ENCODE results near the gene PARD3B. TPM values are rescaled to one million over a fixed set of nuclear protein-coding genes. Genes with fewer than 3 reads are reported as not detected.

The PARD3B gene
- total and polyA plus RNA-seq, 2 of the 8 experiments (the other 6 are each of a cell fraction or from before 2014, with no cell fraction given), result 1.2 to 5.7 TPM

DNA sequence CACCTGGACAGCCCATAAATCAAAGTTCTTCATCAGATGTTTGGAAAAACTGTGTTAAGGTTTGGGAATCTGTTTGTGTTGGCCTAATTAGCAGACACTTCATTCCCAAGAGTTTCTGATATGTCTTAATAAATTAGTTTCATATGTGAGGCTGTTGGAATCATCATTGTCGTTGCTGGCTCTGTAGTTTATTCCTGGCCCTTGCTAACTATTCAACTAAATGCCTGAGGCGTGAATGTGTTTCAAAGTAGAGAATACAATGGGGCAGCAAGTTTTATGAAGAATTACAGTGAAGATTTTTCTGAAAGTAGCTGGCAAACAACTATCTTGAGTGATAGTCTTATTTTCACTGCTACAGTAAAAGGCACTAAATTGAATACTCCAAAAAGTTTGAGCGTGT, 141.1 kb downstream of the PARD3B start:
- 94% methylated on average over 3 of the region's 3 CpGs; no CpG with 5 or more reads in 1 of the 2 experiments for WGBS, 2 experiments (ENCODE audit: extremely low coverage in 1 of 2, insufficient coverage in 1 of 2, insufficient read length in 1 of 2, insufficient replicate concordance in 2 of 2, low coverage in 1 of 2, low lambda C conversion rate in 2 of 2, missing lambda C conversion rate in 1 of 2)
- no peak for FAIRE-seq
- no peak overlapping the region for H2AFZ ChIP-seq (ENCODE audit: low read length)
- TF ChIP-seq SIRT6 (IDR thresholded peaks at IDR 0.05; ENCODE audit: low read length) (no peak), GTF2F1 (IDR thresholded peaks at IDR 0.05; ENCODE audit: borderline replicate concordance, low read depth, low read length) (no peak), HDAC2 (IDR thresholded peaks at IDR 0.05; ENCODE audit: borderline replicate concordance in 1 of 2, low read depth in 2 of 2, low read length in 2 of 2) (no peak), SP1 (IDR thresholded peaks at IDR 0.05; ENCODE audit: low read depth, low read length) (no peak), SP4 (IDR thresholded peaks at IDR 0.05; ENCODE audit: low read length) (no peak), PHF8 (conservative IDR thresholded peaks at IDR 0.05; ENCODE audit: low read depth, low read length) (no peak)

More for the DNA sequence above, 141.1 kb downstream of the PARD3B start:
- Histone ChIP-seq H4K20me1 (replicated peaks in 1 of 2; ENCODE audit: control insufficient read depth in 1 of 2, insufficient read depth in 2 of 2, low read length in 2 of 2) (no peaks in the 10 kb centered on the region), H3K27me3 (replicated peaks in 1 of 4; ENCODE audit: control insufficient read depth in 3 of 4, extremely low read depth in 1 of 4, insufficient read depth in 3 of 4, low read length in 3 of 4) (no peaks in the 10 kb centered on the region), H3K36me3 (ENCODE audit: control insufficient read depth in 2 of 4, insufficient read depth in 4 of 4, low read length in 3 of 4) (no peaks in the 10 kb centered on the region), H3K56ac (replicated peaks; ENCODE audit: insufficient read length, low read depth, low read length) (no peak overlapping the region), H3K9ac (replicated peaks in 1 of 4; ENCODE audit: extremely low read depth in 1 of 4, low read depth in 3 of 4, low read length in 3 of 4) (no peak overlapping the region), H3K9me3 (ENCODE audit: insufficient read depth in 2 of 2, low read depth in 1 of 2, low read length in 1 of 2) (no peaks in the 10 kb centered on the region), H2BK120ac (replicated peaks; ENCODE audit: low read depth, low read length) (no peak overlapping the region), H2AK5ac (ENCODE audit: low read depth, low read length) (no peak overlapping the region), H3K79me1 (ENCODE audit: low read depth, low read length) (no peaks in the 10 kb centered on the region), H3K4me1 (replicated peaks in 1 of 4; ENCODE audit: control insufficient read depth in 3 of 4, insufficient read depth in 4 of 4, low read length in 3 of 4) (no peaks in the 10 kb centered on the region), H3K23me2 (ENCODE audit: low read depth, low read length) (no peaks in the 10 kb centered on the region), H3K4ac (replicated peaks; ENCODE audit: insufficient read length, low read depth, low read length) (no peak overlapping the region), H3K23ac (ENCODE audit: insufficient read length) (no peak overlapping the region), H2BK15ac (ENCODE audit: low read length) (no peak overlapping the region), H4K91ac (replicated peaks; ENCODE audit: insufficient read length, low read length) (no peak overlapping the region), H2BK5ac (ENCODE audit: low read depth, low read length) (no peak overlapping the region), H2BK20ac (ENCODE audit: low read length) (no peak overlapping the region), H3K4me2 (ENCODE audit: insufficient read depth in 1 of 2, low read depth in 2 of 2, low read length in 2 of 2) (no peak overlapping the region), H4K5ac (ENCODE audit: insufficient read length, low read depth, low read length) (no peak overlapping the region), H3K27ac (ENCODE audit: low read depth, low read length) (no peak overlapping the region), H3K79me2 (ENCODE audit: control insufficient read depth in 1 of 2, insufficient read depth in 2 of 2, low read length in 2 of 2) (no peaks in the 10 kb centered on the region), H3K14ac (ENCODE audit: insufficient read length) (no peak overlapping the region), H3K18ac (ENCODE audit: extremely low read depth, low read length) (no peak overlapping the region), H3K4me3 (ENCODE audit: extremely low read depth in 1 of 4, insufficient read depth in 2 of 4, low read depth in 3 of 4, low read length in 4 of 4) (no peak overlapping the region), H4K8ac (ENCODE audit: extremely low read depth, insufficient read depth, low read length) (no peak overlapping the region), H2BK12ac (ENCODE audit: low read depth, low read length) (no peak overlapping the region)
- no peak for DNase-seq (ENCODE audit: low read depth in 1 of 2, low spot score in 2 of 2)
- CTCF ChIA-PET (ENCODE audit: partially characterized antibody), result interaction anchor here (1.8 kb wide), 1 partner anchor 8 kb away, joined by 4 read pairs; no protein-coding TSS in a partner anchor
- POLR2A ChIA-PET (ENCODE audit: partially characterized antibody), result no interaction called here

All from H1 (cell line).